ENCODE data around the gene RTL3.
"Not testable (repeated sequence)": the region's sequence is repeated elsewhere in the genome, so short reads cannot be mapped to it uniquely, and the experiment has no call there.

Gene RTL3

GRCh38 chrX:78658845-78659744 is at the start of gene RTL3:
RTL3 (minus strand) TSS chrX:78659328; CDS start chrX:78658420, 908 bp downstream.
- DNase-seq (ENCODE audit: low spot score) = no peak

GRCh38 chrX:78708816-78709215 is 49.7 kb upstream of the RTL3 start:
- no peak for DNase-seq (ENCODE audit: low spot score)

- peak; percentile 6 for DNase-seq (ENCODE audit: low spot score)
Observed at GRCh38 chrX:78708262-78708661, 49.1 kb upstream of the RTL3 start.

GRCh38 chrX:78706071-78706470 is 46.9 kb upstream of the RTL3 start:
- no peak for DNase-seq (ENCODE audit: low spot score)

- DNase-seq (ENCODE audit: low spot score) = no peak
Observed at GRCh38 chrX:78693536-78693935, 34.4 kb upstream of the RTL3 start.

- DNase-seq (ENCODE audit: low spot score) = no peak
Observed at GRCh38 chrX:78693012-78693411, 33.9 kb upstream of the RTL3 start.

- DNase-seq (ENCODE audit: low spot score) = no peak
Observed at GRCh38 chrX:78687586-78687985, 28.5 kb upstream of the RTL3 start.

- no peak for DNase-seq (ENCODE audit: low spot score)
Observed at GRCh38 chrX:78673246-78673645, 14.1 kb upstream of the RTL3 start.

GRCh38 chrX:78665342-78665741 is 6.2 kb upstream of the RTL3 start:
- no peak for DNase-seq (ENCODE audit: low spot score)

GRCh38 chrX:78661836-78662235 is 2.7 kb upstream of the RTL3 start:
- DNase-seq (ENCODE audit: low spot score) = no peak

GRCh38 chrX:78659955-78660354 is 827 bp upstream of the RTL3 start:
- no peak for DNase-seq (ENCODE audit: low spot score)

GRCh38 chrX:78658414-78658813 is 714 bp downstream of the RTL3 start:
- DNase-seq (ENCODE audit: low spot score) = no peak

- no peak for DNase-seq (ENCODE audit: low spot score)
Observed at GRCh38 chrX:78655642-78656041, 3.5 kb downstream of the RTL3 start.

GRCh38 chrX:78653118-78653822 is 5.9 kb downstream of the RTL3 start:
- DNase-seq (ENCODE audit: low spot score) = peak; percentile 38

- no peak for DNase-seq (ENCODE audit: low spot score)
Observed at GRCh38 chrX:78650906-78651437, 8.2 kb downstream of the RTL3 start.

- no peak for DNase-seq (ENCODE audit: low spot score)
Observed at GRCh38 chrX:78643874-78644273, 15.3 kb downstream of the RTL3 start.

GRCh38 chrX:78643096-78643495 is 16.0 kb downstream of the RTL3 start:
- DNase-seq (ENCODE audit: low spot score) = no peak

- not testable (repeated sequence) for DNase-seq (ENCODE audit: low spot score)
Observed at GRCh38 chrX:78636096-78636495, 23.0 kb downstream of the RTL3 start.

GRCh38 chrX:78624962-78625909 is 33.9 kb downstream of the RTL3 start:
- no peak for DNase-seq (ENCODE audit: low spot score)

GRCh38 chrX:78624426-78624825 is 34.7 kb downstream of the RTL3 start:
- no peak for DNase-seq (ENCODE audit: low spot score)

GRCh38 chrX:78622831-78623230 is 36.3 kb downstream of the RTL3 start:
- no peak for DNase-seq (ENCODE audit: low spot score)

- no peak for DNase-seq (ENCODE audit: low spot score)
Observed at GRCh38 chrX:78619834-78620233, 39.3 kb downstream of the RTL3 start.
